ENCODE data around the gene MAP2K3.

DNA sequence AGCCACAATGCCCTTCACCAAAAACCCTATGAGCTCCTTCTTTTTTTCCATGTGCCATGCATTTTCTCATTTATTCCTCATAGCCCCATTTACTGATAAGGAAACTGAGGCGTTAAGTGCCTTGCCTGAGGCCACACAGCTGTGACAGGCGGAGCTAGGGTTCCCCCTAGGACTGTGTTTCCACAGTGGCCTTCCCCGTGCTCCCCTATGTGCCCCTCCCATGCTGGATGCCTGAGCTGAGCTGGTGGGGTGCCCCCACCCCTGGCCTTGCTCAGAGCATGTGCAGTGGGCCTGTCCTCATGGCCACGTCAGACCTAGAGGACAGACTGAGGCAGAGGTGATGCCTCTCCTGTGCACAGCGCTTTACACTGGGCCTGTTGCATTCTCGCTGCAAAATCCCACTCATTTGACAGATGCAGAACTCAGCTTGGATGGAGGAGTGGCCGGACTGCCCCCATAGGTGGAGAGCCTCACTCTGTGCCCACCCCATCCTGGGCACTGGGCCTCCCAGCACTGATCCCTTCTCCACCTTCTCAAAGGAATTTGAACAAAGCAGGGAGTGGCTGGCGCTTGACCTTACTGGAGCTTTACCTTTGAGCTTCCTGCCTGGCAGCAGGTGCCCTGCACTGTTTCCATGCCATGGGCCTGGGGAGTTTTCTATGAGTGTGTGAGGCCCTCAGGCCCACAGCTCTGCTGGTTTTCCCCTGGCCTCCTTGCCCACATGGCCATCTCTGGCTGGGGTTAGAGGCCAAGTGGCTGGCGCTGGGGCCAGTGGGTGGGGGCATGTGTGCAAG, 2.6 kb downstream of the MAP2K3 start:
- TF ChIP-seq, protein P1, sequence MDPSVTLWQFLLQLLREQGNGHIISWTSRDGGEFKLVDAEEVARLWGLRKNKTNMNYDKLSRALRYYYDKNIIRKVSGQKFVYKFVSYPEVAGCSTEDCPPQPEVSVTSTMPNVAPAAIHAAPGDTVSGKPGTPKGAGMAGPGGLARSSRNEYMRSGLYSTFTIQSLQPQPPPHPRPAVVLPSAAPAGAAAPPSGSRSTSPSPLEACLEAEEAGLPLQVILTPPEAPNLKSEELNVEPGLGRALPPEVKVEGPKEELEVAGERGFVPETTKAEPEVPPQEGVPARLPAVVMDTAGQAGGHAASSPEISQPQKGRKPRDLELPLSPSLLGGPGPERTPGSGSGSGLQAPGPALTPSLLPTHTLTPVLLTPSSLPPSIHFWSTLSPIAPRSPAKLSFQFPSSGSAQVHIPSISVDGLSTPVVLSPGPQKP (IDR thresholded peaks at IDR 0.05; ENCODE audit: low read depth, low read length), result no peak
- TF ChIP-seq RB1 (IDR thresholded peaks at IDR 0.05; ENCODE audit: borderline replicate concordance) (no peak), SMARCA5 (IDR thresholded peaks at IDR 0.05) (no peak), BACH1 (IDR thresholded peaks at IDR 0.05; ENCODE audit: borderline replicate concordance) (no peak), POLR2AphosphoS5 (IDR thresholded peaks at IDR 0.05; ENCODE audit: low read length) (no peak), EZH2 (IDR thresholded peaks at IDR 0.05; ENCODE audit: borderline replicate concordance, control insufficient read depth, low read depth, low read length) (no peak), ZNF274 (IDR thresholded peaks at IDR 0.05; ENCODE audit: insufficient read depth, insufficient read length) (no peak), RAD21 (IDR thresholded peaks at IDR 0.05; ENCODE audit: insufficient read depth, low read depth, low read length) (no peak), MTA3 (IDR thresholded peaks at IDR 0.05; ENCODE audit: borderline replicate concordance, low read length) (no peak), SP1 (IDR thresholded peaks at IDR 0.05; ENCODE audit: low read depth, low read length) (no peak), CREB1 (IDR thresholded peaks at IDR 0.05; ENCODE audit: low read depth) (no peak), CHD1 (IDR thresholded peaks at IDR 0.05; ENCODE audit: low read depth, low read length) (no peak)
- TF ChIP-seq, protein P2, sequence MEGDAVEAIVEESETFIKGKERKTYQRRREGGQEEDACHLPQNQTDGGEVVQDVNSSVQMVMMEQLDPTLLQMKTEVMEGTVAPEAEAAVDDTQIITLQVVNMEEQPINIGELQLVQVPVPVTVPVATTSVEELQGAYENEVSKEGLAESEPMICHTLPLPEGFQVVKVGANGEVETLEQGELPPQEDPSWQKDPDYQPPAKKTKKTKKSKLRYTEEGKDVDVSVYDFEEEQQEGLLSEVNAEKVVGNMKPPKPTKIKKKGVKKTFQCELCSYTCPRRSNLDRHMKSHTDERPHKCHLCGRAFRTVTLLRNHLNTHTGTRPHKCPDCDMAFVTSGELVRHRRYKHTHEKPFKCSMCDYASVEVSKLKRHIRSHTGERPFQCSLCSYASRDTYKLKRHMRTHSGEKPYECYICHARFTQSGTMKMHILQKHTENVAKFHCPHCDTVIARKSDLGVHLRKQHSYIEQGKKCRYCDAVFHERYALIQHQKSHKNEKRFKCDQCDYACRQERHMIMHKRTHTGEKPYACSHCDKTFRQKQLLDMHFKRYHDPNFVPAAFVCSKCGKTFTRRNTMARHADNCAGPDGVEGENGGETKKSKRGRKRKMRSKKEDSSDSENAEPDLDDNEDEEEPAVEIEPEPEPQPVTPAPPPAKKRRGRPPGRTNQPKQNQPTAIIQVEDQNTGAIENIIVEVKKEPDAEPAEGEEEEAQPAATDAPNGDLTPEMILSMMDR (IDR thresholded peaks at IDR 0.05 in 2 of 3, conservative IDR thresholded peaks at IDR 0.05 in 1 of 3; ENCODE audit: control insufficient read depth in 2 of 3, extremely low read depth in 1 of 3, insufficient read depth in 1 of 3, low read depth in 3 of 3, low read length in 3 of 3), result no peak
